Raji (cell line): ENCODE results near the gene GINS1.
A peak's percentile ranks its signal among the peaks of the same experiment; 100 is the strongest.

Experiments
- POLR2A ChIP-seq: IDR thresholded peaks from 2 replicates; pipeline ENCODE4 v1.6.1; 2011; ENCODE audit warnings: low read depth, low read length, control low read depth; ENCODE audit not compliant: insufficient read depth

The GINS1 gene

GRCh38 chr20:25407311-25408169 is at the start of gene GINS1:
GINS1 (plus strand) TSS chr20:25407673; CDS start chr20:25407821, 148 bp downstream.
- peak; percentile 92 for TF ChIP-seq POLR2A

- no peak for TF ChIP-seq POLR2A
Observed at GRCh38 chr20:25360631-25361286, 46.7 kb upstream of the GINS1 start.

GRCh38 chr20:25361287-25361683 is 46.2 kb upstream of the GINS1 start:
- TF ChIP-seq POLR2A = no peak

- no peak for TF ChIP-seq POLR2A
Observed at GRCh38 chr20:25364180-25364788, 43.2 kb upstream of the GINS1 start.

- TF ChIP-seq POLR2A = no peak
Observed at GRCh38 chr20:25364879-25365699, 42.4 kb upstream of the GINS1 start.

GRCh38 chr20:25368526-25368925 is 38.9 kb upstream of the GINS1 start:
- TF ChIP-seq POLR2A = no peak

GRCh38 chr20:25368976-25369375 is 38.5 kb upstream of the GINS1 start:
- TF ChIP-seq POLR2A = no peak

GRCh38 chr20:25369529-25369928 is 37.9 kb upstream of the GINS1 start:
- TF ChIP-seq POLR2A = no peak

GRCh38 chr20:25369971-25370370 is 37.5 kb upstream of the GINS1 start:
- no peak for TF ChIP-seq POLR2A

GRCh38 chr20:25372584-25373336 is 34.7 kb upstream of the GINS1 start:
- TF ChIP-seq POLR2A = no peak

GRCh38 chr20:25374842-25375241 is 32.6 kb upstream of the GINS1 start:
- TF ChIP-seq POLR2A = no peak

- TF ChIP-seq POLR2A = no peak
Observed at GRCh38 chr20:25376236-25376635, 31.2 kb upstream of the GINS1 start.

GRCh38 chr20:25376886-25377285 is 30.6 kb upstream of the GINS1 start:
- no peak for TF ChIP-seq POLR2A

- no peak for TF ChIP-seq POLR2A
Observed at GRCh38 chr20:25378189-25378883, 29.1 kb upstream of the GINS1 start.
